HG03097 (cell line): Measurements from ENCODE around the gene SLC4A7.
"Not testable (repeated sequence)": the region's sequence is repeated elsewhere in the genome, so short reads cannot be mapped to it uniquely, and the experiment has no call there.

Experiments
- ATAC-seq: cut with Tn5 transposase; IDR thresholded peaks from one replicate; pipeline ENCODE4 v1.9.1; 2021; ENCODE audit not compliant: unreplicated experiment, low FRiP score

Gene SLC4A7

GRCh38 chr3:27488821-27489220 lies 4.6 kb upstream of the SLC4A7 start:
- ATAC-seq, result no peak

GRCh38 chr3:27487383-27487782 lies 3.2 kb upstream of the SLC4A7 start:
- ATAC-seq, result no peak

- ATAC-seq, result no peak
Measured at GRCh38 chr3:27486336-27486735, 2.2 kb upstream of the SLC4A7 start.

GRCh38 chr3:27485866-27486265 lies 1.7 kb upstream of the SLC4A7 start:
- no peak for ATAC-seq

GRCh38 chr3:27483117-27484014 lies 818 bp downstream of the SLC4A7 start:
- peak; percentile 18 for ATAC-seq

GRCh38 chr3:27479806-27480543 lies 4.2 kb downstream of the SLC4A7 start:
- no peak for ATAC-seq

GRCh38 chr3:27471923-27472550 lies 12.1 kb downstream of the SLC4A7 start:
- ATAC-seq, result no peak

GRCh38 chr3:27468283-27468886 lies 15.8 kb downstream of the SLC4A7 start:
- ATAC-seq, result no peak

- peak; percentile 91 for ATAC-seq
Measured at GRCh38 chr3:27467545-27467944, 16.6 kb downstream of the SLC4A7 start.

- ATAC-seq, result no peak
Measured at GRCh38 chr3:27464646-27465045, 19.5 kb downstream of the SLC4A7 start.

GRCh38 chr3:27462228-27462627 lies 22.0 kb downstream of the SLC4A7 start:
- no peak for ATAC-seq

GRCh38 chr3:27458929-27459328 lies 25.3 kb downstream of the SLC4A7 start:
- ATAC-seq, result no peak

- ATAC-seq, result no peak
Measured at GRCh38 chr3:27456554-27456953, 27.6 kb downstream of the SLC4A7 start.

- ATAC-seq, result peak; percentile 63
Measured at GRCh38 chr3:27454914-27455313, 29.3 kb downstream of the SLC4A7 start.

GRCh38 chr3:27454461-27454860 lies 29.7 kb downstream of the SLC4A7 start:
- no peak for ATAC-seq

- no peak for ATAC-seq
Measured at GRCh38 chr3:27452368-27453090, 31.7 kb downstream of the SLC4A7 start.

- ATAC-seq, result no peak
Measured at GRCh38 chr3:27451842-27452241, 32.3 kb downstream of the SLC4A7 start.

GRCh38 chr3:27451251-27451650 lies 32.9 kb downstream of the SLC4A7 start:
- no peak for ATAC-seq

GRCh38 chr3:27449530-27450150 lies 34.5 kb downstream of the SLC4A7 start:
- no peak for ATAC-seq

- ATAC-seq, result not testable (repeated sequence)
Measured at GRCh38 chr3:27442995-27443394, 41.2 kb downstream of the SLC4A7 start.
